ENCODE results near the gene IGHMBP2.

Gene IGHMBP2

GRCh38 chr11:68930991-68931855 lies 27.5 kb downstream of the IGHMBP2 start:
- Histone ChIP-seq H3K4me1 (ENCODE audit: control insufficient read depth, insufficient read depth, low read length) (no peaks in the 10 kb centered on the region), H3K27me3 (ENCODE audit: control insufficient read depth, insufficient read depth, low read length) (no peaks in the 10 kb centered on the region), H3K9ac (ENCODE audit: low read depth, low read length) (no peak overlapping the region), H3K4me3 (ENCODE audit: low read length) (no peak overlapping the region), H3K9me3 (replicated peaks; ENCODE audit: low read length) (no peaks in the 10 kb centered on the region), H3K4me2 (ENCODE audit: low read length) (no peak overlapping the region), H3K36me3 (ENCODE audit: insufficient read depth, low read length) (peaks cover 66% of the 10 kb centered on the region)

- no peak overlapping the region for H3K9ac ChIP-seq (ENCODE audit: low read depth, low read length)
- H3K36me3 ChIP-seq (ENCODE audit: insufficient read depth, low read length): peaks cover 64% of the 10 kb centered on the region
- H3K4me3 ChIP-seq (ENCODE audit: low read length): no peak overlapping the region
- H3K4me1 ChIP-seq (ENCODE audit: control insufficient read depth, insufficient read depth, low read length): no peaks in the 10 kb centered on the region
- H3K27me3 ChIP-seq (ENCODE audit: control insufficient read depth, insufficient read depth, low read length): no peaks in the 10 kb centered on the region
- no peaks in the 10 kb centered on the region for H3K9me3 ChIP-seq (replicated peaks; ENCODE audit: low read length)
- H3K4me2 ChIP-seq (ENCODE audit: low read length): no peak overlapping the region
These were observed 28.2 kb downstream of the IGHMBP2 start for GRCh38 chr11:68931911-68932310.

- Histone ChIP-seq H3K9ac (ENCODE audit: low read depth, low read length) (no peak overlapping the region), H3K27me3 (ENCODE audit: control insufficient read depth, insufficient read depth, low read length) (no peaks in the 10 kb centered on the region), H3K4me2 (ENCODE audit: low read length) (no peak overlapping the region), H3K36me3 (ENCODE audit: insufficient read depth, low read length) (peaks cover 63% of the 10 kb centered on the region), H3K4me1 (ENCODE audit: control insufficient read depth, insufficient read depth, low read length) (no peaks in the 10 kb centered on the region), H3K9me3 (replicated peaks; ENCODE audit: low read length) (no peaks in the 10 kb centered on the region), H3K4me3 (ENCODE audit: low read length) (no peak overlapping the region)
These were observed 28.7 kb downstream of the IGHMBP2 start for GRCh38 chr11:68932358-68932757.

- Histone ChIP-seq H3K9me3 (replicated peaks; ENCODE audit: low read length) (no peaks in the 10 kb centered on the region), H3K36me3 (ENCODE audit: insufficient read depth, low read length) (peaks cover 58% of the 10 kb centered on the region), H3K4me1 (ENCODE audit: control insufficient read depth, insufficient read depth, low read length) (no peaks in the 10 kb centered on the region), H3K9ac (ENCODE audit: low read depth, low read length) (no peak overlapping the region), H3K4me3 (ENCODE audit: low read length) (no peak overlapping the region), H3K4me2 (ENCODE audit: low read length) (no peak overlapping the region), H3K27me3 (ENCODE audit: control insufficient read depth, insufficient read depth, low read length) (no peaks in the 10 kb centered on the region)
These were observed 29.4 kb downstream of the IGHMBP2 start for GRCh38 chr11:68932933-68933577.

GRCh38 chr11:68933605-68934320 lies 30.1 kb downstream of the IGHMBP2 start:
- no peak overlapping the region for H3K4me3 ChIP-seq (ENCODE audit: low read length)
- no peak overlapping the region for H3K9ac ChIP-seq (ENCODE audit: low read depth, low read length)
- H3K27me3 ChIP-seq (ENCODE audit: control insufficient read depth, insufficient read depth, low read length): no peaks in the 10 kb centered on the region
- H3K4me1 ChIP-seq (ENCODE audit: control insufficient read depth, insufficient read depth, low read length): no peaks in the 10 kb centered on the region
- H3K4me2 ChIP-seq (ENCODE audit: low read length): no peak overlapping the region
- peaks cover 59% of the 10 kb centered on the region for H3K36me3 ChIP-seq (ENCODE audit: insufficient read depth, low read length)
- no peaks in the 10 kb centered on the region for H3K9me3 ChIP-seq (replicated peaks; ENCODE audit: low read length)

GRCh38 chr11:68934321-68934645 lies 30.6 kb downstream of the IGHMBP2 start:
- Histone ChIP-seq H3K4me1 (ENCODE audit: control insufficient read depth, insufficient read depth, low read length) (no peaks in the 10 kb centered on the region), H3K4me2 (ENCODE audit: low read length) (no peak overlapping the region), H3K9me3 (replicated peaks; ENCODE audit: low read length) (no peaks in the 10 kb centered on the region), H3K27me3 (ENCODE audit: control insufficient read depth, insufficient read depth, low read length) (no peaks in the 10 kb centered on the region), H3K36me3 (ENCODE audit: insufficient read depth, low read length) (peaks cover 58% of the 10 kb centered on the region), H3K4me3 (ENCODE audit: low read length) (no peak overlapping the region), H3K9ac (ENCODE audit: low read depth, low read length) (no peak overlapping the region)

- H3K27me3 ChIP-seq (ENCODE audit: control insufficient read depth, insufficient read depth, low read length): no peaks in the 10 kb centered on the region
- H3K4me3 ChIP-seq (ENCODE audit: low read length): no peak overlapping the region
- no peak overlapping the region for H3K4me2 ChIP-seq (ENCODE audit: low read length)
- no peak overlapping the region for H3K9ac ChIP-seq (ENCODE audit: low read depth, low read length)
- peaks cover 55% of the 10 kb centered on the region for H3K36me3 ChIP-seq (ENCODE audit: insufficient read depth, low read length)
- H3K9me3 ChIP-seq (replicated peaks; ENCODE audit: low read length): no peaks in the 10 kb centered on the region
- no peaks in the 10 kb centered on the region for H3K4me1 ChIP-seq (ENCODE audit: control insufficient read depth, insufficient read depth, low read length)
These were observed 31.0 kb downstream of the IGHMBP2 start for GRCh38 chr11:68934666-68935065.

GRCh38 chr11:68935066-68935465 lies 31.4 kb downstream of the IGHMBP2 start:
- no peaks in the 10 kb centered on the region for H3K27me3 ChIP-seq (ENCODE audit: control insufficient read depth, insufficient read depth, low read length)
- no peak overlapping the region for H3K4me2 ChIP-seq (ENCODE audit: low read length)
- peaks cover 54% of the 10 kb centered on the region for H3K36me3 ChIP-seq (ENCODE audit: insufficient read depth, low read length)
- no peak overlapping the region for H3K4me3 ChIP-seq (ENCODE audit: low read length)
- H3K9ac ChIP-seq (ENCODE audit: low read depth, low read length): no peak overlapping the region
- H3K4me1 ChIP-seq (ENCODE audit: control insufficient read depth, insufficient read depth, low read length): no peaks in the 10 kb centered on the region
- no peaks in the 10 kb centered on the region for H3K9me3 ChIP-seq (replicated peaks; ENCODE audit: low read length)

GRCh38 chr11:68935516-68936357 lies 32.0 kb downstream of the IGHMBP2 start:
- Histone ChIP-seq H3K27me3 (ENCODE audit: control insufficient read depth, insufficient read depth, low read length) (no peaks in the 10 kb centered on the region), H3K4me1 (ENCODE audit: control insufficient read depth, insufficient read depth, low read length) (no peaks in the 10 kb centered on the region), H3K4me2 (ENCODE audit: low read length) (no peak overlapping the region), H3K9me3 (replicated peaks; ENCODE audit: low read length) (no peaks in the 10 kb centered on the region), H3K9ac (ENCODE audit: low read depth, low read length) (no peak overlapping the region), H3K4me3 (ENCODE audit: low read length) (no peak overlapping the region), H3K36me3 (ENCODE audit: insufficient read depth, low read length) (peaks cover 47% of the 10 kb centered on the region)

- no peaks in the 10 kb centered on the region for H3K9me3 ChIP-seq (replicated peaks; ENCODE audit: low read length)
- H3K4me2 ChIP-seq (ENCODE audit: low read length): no peak overlapping the region
- no peaks in the 10 kb centered on the region for H3K4me1 ChIP-seq (ENCODE audit: control insufficient read depth, insufficient read depth, low read length)
- no peaks in the 10 kb centered on the region for H3K27me3 ChIP-seq (ENCODE audit: control insufficient read depth, insufficient read depth, low read length)
- H3K9ac ChIP-seq (ENCODE audit: low read depth, low read length): no peak overlapping the region
- peaks cover 46% of the 10 kb centered on the region for H3K36me3 ChIP-seq (ENCODE audit: insufficient read depth, low read length)
- no peak overlapping the region for H3K4me3 ChIP-seq (ENCODE audit: low read length)
These were observed 32.6 kb downstream of the IGHMBP2 start for GRCh38 chr11:68936358-68936636.

Data from skeletal muscle satellite cell (primary cell).